Stimulated activated CD8-positive, alpha-beta memory T cell treated with anti-CD3 and anti-CD28 coated beads, Interleukin-15, amount 100 ng/mL, for 24 hours (primary cell): ENCODE data around the gene COG2.

ENCODE experiments used
- DNase-seq: peaks from one replicate; pipeline ENCODE4 v3.0.0-alpha.2; 2020; ENCODE audit warnings: low read depth

The COG2 gene

DNA sequence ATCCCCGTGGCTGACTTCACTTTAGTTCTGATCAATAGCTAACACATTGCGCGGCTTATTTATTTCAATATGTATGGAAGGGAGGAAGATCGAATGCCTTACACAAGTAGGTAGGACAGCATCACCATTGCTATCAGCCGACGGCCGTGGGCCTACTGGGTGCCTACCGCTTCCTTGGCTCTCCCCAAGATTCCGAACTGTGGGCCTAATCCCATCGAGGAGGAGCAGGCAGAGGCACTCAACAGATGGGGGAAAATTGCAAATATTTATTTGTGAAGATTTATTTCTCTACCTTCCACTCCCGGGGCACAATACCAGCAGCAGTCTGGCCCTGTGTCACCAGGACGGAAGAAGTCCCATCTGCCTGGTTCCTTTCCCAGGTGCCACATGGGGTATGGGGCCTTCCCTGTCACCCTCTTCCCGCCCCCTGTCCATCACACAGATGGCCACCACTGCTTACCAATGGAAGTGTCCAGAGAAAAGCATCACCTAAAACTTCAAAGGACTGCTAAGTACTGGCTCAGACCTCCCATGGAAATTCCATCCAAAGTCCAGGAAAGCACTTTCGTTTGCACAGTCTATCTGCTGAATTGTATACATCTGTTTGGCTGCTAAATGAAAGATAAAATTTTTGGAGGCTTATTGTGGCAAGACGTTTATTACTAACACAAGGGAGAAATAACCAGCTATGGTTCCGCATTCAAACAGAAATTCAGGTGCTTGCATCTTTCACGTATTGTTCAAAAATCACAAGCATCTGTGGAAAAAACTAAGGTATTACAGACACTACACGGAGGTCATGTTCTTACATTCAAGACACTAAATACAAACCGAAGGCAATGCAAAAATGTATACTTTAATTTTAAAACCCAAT, 59.9 kb downstream of the COG2 start:
- no peak for DNase-seq

DNA sequence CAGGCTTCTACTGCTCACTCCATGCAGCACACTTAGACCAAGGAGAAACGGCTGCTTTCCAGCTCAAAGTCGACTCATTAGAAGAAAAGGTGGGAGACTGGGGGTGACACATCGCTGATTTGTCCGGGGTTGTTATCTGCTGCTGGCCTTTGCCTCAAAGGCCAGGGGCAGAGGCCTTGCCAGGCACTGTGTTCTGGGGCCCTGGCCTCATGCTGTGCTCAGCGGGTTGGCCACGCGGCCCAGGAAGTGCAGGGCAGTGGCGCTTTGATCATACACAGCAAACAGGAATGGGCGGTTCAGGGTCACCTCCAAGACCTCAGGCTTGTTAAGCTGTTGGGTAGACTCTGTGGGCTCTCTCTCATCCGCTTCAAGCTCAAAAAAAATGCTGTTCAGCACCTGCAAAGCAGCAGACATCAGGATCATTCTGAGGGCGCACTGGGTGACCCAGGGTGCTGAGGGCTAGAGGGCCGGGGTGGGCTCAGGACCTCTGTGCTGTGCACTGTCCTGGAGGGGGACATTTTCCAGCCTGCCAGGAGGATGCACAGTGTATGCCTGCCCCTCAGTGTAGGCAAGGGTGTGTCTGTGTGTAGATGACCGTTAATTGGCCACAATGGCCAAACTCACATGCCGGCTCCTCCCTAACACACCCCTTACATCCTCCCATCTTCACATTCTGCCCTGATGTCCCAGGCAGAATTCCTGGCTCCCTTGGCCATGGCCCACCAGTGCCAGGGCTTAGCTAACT, 60.8 kb downstream of the COG2 start:
- no peak for DNase-seq

DNA sequence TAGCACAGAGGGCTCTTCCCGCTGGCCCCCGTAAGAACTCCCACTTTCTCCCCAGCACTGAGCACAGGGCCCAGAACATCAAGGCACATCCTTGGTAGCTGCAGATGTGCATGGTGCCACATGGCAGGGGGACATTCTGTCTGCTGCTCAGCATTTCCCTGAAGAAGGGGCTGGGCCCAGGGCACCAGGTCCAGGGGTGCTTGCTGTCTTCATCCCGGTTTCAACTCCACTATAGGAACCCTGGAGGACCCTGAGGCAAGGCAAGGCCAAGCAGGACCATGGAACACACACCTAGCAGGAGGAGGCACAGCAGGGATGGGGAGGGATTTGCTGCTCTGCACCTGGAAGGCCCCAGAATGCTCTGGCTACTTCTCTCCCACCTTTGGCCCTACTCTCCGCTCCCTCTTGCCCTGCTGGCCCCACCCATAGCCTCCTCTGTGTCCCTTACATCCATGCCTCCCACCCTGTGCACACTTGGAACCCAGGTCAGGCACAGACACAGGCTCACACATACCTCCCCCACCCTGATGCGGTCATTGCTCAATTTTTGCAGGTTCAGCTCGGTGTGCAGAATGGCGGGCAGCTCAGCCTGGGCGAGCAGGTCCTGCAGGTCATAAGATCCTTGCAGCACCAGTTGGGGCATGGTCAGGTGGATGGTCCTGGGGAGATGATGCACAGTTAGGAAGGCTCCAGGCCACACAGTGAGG, 61.6 kb downstream of the COG2 start:
- no peak for DNase-seq

DNA sequence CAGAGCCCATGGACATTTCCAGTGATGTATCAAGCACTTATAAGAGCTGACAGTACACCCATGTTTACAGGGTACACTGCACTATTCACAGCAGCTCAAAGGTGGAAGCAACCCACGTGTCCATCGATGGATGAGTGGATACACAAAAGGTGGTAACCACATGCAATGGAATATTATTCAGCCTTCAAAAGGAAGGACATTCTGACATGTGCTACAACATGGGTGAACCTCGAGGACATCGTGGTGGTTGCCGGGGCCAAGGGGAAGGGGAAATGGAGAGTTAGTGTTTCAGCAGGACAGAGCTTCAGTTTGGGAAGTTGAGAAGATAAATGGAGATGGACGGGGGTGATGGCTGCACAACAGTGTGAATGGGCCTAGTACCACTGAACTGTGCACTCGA, 62.5 kb downstream of the COG2 start:
- DNase-seq = no peak

DNA sequence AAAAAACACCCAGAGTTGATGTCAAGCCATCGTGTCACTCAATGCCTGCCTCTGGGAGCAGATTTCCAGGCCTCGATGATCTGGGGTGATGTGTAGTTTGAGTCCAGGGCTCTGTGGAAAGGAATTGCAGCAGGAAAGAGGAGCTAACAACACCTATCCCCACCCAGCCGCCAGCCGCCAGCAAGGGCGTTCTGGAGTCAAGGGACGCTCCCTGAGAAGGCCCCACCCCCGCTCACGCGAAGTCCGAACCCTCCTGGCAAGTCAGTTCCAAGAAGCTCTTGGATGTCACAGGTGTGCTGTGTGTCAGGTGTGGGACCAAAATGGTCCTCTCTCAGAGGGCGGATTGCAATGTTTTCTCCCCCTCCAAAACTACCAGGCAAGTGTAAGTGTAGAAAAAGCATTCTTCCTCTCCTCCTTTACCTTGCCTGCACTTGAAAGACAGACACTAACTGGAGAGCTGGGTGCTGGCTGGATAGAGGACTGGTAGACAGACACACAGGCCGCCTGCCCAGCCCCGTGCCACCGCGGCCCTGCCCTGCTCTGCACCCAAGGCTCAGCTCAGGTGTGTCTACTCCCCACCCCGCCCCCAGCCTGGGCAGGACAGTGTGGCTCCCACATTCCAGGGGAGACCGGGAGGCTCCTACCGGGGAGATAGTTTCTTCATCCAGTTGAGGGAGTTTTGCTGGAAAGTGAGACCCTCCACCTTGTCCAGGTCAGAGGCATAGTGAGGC, 63.2 kb downstream of the COG2 start:
- no peak for DNase-seq

DNA sequence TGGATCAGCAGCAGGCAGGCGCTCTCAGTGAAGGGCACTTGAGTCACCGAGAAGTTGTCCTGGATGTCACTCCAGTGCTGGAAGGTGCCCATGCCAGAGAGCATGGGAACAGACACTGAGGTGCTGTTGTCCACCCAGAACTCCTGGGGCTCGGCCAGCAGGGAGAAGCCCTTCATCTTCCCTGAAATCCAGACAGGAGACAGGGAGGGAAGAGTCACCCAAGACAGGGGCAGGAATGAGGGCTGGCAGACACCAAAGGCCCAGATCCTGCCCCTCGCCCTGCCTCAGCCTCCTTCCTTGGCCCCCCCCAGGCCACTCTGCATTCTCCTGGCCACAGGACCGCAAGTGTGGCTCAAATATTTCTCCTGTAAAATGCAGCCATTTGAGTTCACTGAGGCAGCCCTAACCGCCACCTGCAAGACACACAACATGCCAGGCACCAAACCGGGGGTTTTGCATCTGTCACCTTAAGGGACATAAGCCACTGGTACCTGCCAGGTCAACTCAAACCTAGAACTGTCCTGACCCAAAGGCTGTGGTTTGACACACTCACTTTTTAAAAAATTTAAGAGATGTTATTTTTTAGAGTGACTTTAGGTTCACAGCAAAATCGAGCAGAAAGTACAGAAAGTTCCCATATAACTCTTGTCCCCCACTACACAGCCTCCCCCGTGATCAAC, 63.9 kb downstream of the COG2 start:
- DNase-seq = no peak

DNA sequence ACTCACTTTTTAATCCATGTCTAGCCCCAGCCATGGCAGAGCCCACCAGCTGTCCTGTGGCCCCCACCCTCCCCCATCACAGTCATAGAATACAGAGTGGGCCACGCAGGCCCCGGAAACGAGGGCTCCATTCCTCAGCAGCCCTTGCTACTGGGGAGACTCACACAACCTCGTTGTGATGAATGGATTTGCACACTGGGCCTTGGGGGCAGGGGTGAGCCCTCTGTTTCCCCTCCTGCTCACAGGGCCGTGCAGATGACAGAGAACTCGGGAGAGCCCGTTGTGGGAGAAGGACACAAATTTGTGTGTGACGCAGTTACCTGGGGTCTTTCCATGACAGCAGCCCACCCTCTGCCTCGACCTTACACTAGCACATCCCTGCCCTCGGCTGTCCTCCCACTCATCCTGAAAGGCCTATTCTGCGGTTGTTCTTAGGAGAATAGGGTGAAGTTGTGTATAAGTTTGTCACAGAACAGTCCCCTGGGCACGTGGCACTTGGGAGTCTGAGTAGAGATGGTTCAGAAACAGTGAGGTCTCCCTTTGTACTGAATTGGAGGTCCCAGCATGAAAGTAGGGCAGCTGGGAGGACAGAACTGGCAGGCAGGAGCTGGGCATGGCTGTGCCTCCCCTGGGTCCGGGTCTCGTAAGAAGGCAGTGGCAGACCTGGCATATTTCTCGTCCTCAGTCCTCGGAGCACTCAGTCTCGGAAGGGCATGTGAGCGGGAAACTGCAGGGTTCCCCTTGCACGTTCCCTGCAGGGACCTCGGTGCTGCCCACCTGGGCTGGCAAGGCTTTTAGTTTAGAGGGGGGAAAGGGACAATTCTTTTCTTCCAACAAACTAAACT, 64.8 kb downstream of the COG2 start:
- no peak for DNase-seq

DNA sequence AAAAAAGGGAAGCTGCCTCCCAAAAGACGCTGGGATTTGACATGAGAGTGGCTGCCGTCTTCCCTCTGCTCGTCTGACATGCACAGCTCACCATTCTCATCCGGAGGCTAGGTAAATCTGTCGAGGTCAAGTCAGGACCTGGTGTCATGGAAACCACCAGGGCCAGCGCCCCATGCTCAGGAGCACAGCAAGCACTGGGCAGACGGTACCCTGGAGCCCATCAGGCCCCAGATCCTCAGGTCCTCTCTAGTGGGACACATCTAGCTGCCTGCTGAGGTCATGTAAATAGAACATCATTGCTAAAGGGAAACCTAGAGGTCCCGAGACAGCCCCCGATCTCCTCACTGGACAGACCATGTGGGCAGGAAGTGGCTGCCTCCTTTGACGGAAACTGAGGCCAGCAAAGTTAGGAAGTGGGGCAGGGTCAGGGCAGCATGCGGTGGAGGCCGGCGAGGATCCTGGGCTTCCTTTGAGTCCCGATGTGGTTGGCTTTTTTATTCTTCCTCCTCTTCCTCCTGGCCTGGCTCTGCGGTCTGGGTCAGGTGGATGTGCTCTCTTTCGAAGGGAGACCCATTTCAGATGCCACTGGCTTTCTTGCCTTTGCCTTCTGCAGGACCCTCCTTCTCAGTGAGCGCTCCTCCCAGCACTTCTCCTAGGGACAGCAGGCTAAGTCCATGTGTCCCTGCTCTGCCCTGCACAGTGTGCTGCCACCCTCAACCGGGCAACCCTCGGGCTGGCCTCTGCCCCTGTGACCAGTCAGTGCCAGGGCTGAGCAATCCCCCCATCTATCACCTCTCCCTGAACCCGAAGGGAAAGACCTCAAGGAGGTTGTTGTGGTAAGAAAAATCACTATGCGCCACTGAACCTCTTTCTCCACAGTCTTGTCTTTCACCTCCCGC, 65.7 kb downstream of the COG2 start:
- no peak for DNase-seq

DNA sequence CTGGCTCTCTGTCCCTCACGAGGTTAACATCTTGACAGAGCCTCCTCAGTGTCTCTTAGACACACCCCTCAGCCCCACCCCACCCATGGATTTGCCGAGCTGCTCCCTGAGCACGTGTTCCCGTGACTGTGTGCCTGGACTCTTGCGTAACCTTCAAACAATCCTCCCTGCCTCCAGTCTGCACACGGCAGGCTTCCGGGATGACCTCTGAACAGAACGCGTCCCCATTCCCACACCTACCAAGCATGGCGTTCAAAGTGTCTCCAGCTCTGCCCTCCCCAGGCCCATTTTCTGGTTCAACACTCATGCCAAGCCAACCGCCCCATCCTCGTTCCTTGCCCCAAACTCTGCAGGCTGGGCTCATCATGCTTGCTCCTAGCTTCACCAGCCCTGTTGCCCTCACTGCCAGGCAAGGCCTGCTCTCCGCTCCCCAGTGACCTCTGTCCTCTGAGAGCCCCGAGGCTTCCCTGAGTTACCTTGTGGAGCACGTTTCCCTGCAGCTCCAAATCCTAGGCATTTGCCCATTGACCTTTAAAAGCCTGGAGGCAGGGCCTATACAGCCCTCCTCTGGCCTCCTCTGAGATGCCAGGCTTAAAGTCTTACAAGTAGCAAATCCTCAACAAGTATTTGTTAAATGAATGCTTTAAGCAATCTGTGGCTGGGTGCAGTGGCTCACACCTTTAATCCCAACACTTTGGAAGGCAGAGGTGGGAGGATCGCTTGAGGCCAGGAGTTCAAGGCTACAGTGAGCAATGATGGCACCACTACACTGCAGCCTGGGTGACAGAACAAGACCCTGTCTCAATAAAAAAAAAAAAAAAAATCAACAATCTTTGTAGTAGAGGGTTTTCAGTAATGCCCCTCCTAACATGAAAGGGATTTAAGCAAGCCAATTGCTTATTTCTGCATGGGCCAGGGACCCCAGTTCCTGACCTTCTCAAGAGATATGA, 66.6 kb downstream of the COG2 start:
- DNase-seq = no peak

DNA sequence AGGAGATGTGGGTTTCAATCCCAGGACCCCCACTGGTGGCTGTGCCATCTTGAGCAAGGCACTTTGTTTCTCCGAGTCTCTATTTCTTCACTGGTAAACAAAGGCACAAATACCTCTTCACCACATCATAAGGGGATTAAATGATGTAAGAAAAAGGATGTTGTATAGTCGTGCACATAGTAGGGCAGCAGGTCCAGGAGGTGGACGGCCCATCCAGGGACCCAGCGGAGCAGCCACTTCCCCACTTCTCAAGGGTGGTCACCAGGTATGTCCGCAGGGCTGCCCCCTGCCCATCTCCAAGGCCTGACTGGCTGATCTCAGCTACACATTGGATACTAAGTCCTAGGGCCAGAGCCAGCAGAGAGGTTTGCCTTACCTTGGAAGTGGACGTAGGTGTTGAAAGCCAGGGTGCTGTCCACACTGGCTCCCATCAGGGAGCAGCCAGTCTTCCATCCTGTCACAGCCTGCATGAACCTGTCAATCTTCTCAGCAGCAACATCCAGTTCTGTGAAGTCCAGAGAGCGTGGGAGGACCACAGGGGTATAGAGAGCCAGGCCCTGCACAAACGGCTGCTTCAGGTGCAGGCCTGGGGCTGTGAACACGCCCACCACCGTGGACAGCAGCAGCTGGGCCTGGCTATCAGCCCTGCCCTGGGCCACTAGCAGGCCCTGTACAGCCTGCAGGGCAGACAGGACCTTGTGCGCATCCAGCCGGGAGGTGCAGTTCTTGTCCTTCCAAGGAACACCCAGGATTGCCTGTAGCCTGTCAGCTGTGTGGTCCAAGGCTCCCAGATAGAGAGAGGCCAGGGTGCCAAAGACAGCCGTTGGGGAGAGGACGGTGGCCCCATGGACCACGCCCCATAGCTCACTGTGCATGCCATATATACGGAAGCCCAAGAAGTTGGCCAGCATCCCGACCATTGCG, 67.6 kb downstream of the COG2 start:
- DNase-seq = no peak

DNA sequence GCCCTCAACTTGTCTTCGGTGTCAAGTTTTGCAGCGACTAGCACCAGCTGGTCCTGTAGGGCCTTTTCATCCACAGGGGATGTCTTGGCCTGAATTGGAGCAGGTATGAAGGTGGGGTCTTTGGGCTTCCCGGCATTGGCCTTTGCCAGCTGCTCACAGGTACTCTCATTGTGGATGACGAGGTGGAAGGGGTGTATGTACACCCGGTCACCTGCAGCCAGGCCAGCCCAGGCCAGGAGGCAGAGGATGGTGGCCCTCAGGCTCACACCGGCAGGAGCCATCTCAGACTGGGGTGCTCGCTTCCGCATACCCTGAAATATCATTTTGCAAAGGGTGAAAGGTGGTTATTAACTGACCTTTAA, 68.2 kb downstream of the COG2 start:
- DNase-seq = no peak

DNA sequence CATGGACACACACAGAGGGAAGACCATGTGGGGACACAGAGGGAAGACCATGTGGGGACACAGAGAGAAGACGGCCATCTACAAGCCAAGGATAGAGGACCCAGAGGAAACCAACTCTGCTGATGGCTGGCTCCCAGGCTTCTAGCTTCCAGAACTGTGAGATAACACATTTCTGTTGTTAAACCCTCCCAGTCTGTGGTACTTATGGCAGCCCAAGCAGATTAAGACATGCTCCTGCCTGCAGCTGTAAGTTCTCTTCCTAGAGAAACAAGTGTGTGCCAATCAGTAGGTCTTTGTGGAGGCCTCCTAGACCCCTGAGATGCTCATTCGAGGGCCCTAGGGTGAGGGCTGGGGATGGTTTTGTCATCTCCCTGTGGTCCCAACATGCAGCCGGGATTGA, 69.0 kb downstream of the COG2 start:
- no peak for DNase-seq

DNA sequence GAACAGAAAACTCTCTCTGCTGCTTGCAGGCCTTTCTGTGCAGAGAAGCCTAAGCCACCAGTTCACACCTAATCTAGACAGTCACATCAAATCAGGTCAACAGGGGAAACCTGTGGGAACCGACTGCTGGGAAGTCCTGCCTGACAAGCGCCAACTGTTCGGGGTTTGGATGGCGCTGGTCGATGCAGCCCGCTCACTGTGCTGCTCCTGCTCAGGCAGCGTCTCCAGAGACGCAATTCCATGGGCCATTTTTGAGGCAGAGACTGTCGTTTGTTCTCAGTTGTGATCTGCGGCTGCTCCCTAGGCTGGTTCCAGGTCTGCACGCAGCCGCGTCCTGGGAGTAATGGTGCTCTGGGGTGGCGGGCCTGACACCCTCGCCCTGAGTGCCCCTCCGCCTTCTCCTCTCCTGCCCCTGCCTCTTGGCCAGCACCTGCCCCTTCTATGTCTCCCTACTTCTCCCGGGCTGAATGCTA, 70.2 kb downstream of the COG2 start:
- DNase-seq = no peak

DNA sequence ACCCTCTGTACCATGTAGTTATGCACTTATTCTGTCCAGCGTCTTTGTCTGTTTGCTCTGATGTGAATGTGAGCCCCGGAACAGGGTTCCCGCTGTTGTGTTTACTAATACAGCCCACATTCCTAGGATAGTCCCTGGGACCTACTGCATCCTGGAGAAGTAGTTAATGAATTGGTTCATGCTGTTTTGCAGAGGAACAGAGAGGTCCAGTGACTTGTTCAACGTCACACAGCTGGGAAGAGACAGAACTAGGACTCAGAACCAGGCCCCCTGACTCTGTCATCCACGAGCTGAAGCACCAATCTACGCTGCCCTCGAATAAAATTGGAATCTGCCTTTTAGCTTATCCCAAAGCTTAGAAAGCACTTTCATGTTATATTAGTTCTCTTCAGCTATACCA, 70.9 kb downstream of the COG2 start:
- DNase-seq = no peak

DNA sequence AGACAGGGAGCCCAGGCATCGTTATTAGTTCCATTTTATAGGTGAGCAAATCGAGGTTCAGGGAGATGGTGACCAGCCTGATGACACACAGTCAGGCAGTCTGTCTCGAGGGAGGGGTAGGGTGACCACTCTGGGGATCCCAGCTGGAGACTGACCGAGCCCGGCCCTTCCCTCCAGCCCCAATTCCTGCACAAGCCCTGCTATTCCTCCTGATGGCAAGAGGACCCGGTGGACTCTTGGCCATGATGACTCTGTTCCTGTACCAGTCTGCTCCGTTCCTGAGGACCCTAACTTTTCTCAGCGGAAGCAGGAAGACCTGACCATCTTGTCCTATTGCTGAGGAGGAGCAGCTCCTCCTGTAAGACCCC, 71.2 kb downstream of the COG2 start:
- no peak for DNase-seq

DNA sequence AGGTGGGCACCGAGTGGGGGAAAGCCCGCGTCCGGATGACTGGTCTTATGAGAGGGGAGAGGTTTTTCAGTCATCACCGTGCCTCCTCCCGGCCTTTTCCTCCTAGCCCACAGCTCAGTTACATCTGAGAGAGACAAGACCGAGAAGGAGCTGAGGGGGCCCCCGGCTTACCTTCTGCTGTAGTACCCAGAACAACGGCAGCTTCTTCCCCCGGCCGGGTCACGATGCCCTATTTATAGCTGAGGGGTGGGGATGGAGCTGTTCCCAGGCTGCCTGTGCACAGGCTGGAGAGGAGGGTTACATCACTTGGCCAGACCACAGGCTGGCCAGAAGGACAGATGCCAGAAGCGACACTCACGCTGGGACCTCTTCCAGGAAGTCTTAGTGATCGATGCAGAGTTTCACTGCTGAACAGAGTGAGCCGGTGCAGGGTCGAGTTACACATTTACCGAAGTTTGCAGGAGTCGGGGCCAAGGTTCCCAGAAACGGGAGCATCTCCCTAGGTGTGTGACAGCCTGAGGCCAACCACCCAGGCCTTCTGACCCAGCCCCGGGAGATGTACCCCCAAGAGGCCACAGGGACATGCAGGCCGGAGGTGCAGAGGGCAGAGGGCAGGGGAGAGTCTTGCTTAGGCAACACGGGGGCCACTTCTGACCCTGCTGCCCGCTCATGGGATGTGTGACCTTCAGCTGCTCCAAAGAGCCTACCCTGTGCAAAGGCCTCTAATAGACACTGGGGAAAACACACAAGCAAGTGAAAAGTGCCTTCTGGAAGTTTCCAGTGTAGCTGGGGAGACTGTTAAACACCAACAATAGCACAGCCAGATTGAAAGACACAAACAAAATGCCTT, 71.9 kb downstream of the COG2 start, which contains the start of gene AGT:
Gene AGT, minus strand, starts transcription at position 208 of the 850 bp plus-strand sequence. CDS start 3,299 bp downstream, outside the sequence.
- DNase-seq = no peak
